Endodermal cell (in vitro differentiated cells): ENCODE data around the gene SRPX. TPM values are rescaled to one million over a fixed set of nuclear protein-coding genes. Genes with fewer than 3 reads are reported as not detected.
A peak's percentile ranks its signal among the peaks of the same experiment; 100 is the strongest.

ENCODE experiments used
- DNase-seq: peaks from one replicate; pipeline ENCODE4 v3.0.0-alpha.2; 2017
- H3K27ac ChIP-seq: 2 replicates; pipeline ENCODE4 v1.5.1; 2013; ENCODE audit warnings: mild to moderate bottlenecking, low read depth, low read length, moderate library complexity
- H3K27me3 ChIP-seq: 2 replicates; pipeline ENCODE4 v1.6.1; 2013; ENCODE audit warnings: mild to moderate bottlenecking, low read length, moderate library complexity; ENCODE audit not compliant: insufficient read depth, control insufficient read depth, poor library complexity, severe bottlenecking
- H3K36me3 ChIP-seq: 2 replicates; pipeline ENCODE4 v1.7.0; 2013; ENCODE audit warnings: mild to moderate bottlenecking, low read length, moderate library complexity; ENCODE audit not compliant: control insufficient read depth, insufficient read depth
- H3K4me1 ChIP-seq: one replicate; pipeline ENCODE4 v1.7.0; 2013; ENCODE audit warnings: low read length; ENCODE audit not compliant: control insufficient read depth, insufficient read depth
- H3K4me3 ChIP-seq: 2 replicates; pipeline ENCODE4 v1.5.1; 2013; ENCODE audit warnings: mild to moderate bottlenecking, low read length, moderate library complexity
- H3K9ac ChIP-seq: 2 replicates; pipeline ENCODE4 v1.6.1; 2013; ENCODE audit warnings: mild to moderate bottlenecking, low read length, moderate library complexity; ENCODE audit not compliant: poor library complexity, severe bottlenecking; ENCODE audit errors: extremely low read depth
- H3K9me3 ChIP-seq: 2 replicates; pipeline ENCODE4 v1.6.1; 2013; ENCODE audit warnings: mild to moderate bottlenecking, low read length, moderate library complexity; ENCODE audit not compliant: control insufficient read depth
- H3K27ac Mint-ChIP-seq: 2 replicates; pipeline ENCODE4 v1.8.0; 2020; ENCODE audit warnings: mixed read lengths
- H3K27me3 Mint-ChIP-seq: 2 replicates; pipeline ENCODE4 v1.8.0; 2021; ENCODE audit warnings: mild to moderate bottlenecking, mixed read lengths; ENCODE audit not compliant: insufficient read depth
- H3K36me3 Mint-ChIP-seq: 2 replicates; pipeline ENCODE4 v1.8.0; 2020; ENCODE audit warnings: low read depth, mixed read lengths
- H3K4me1 Mint-ChIP-seq: 2 replicates; pipeline ENCODE4 v1.8.0; 2020; ENCODE audit warnings: mixed read lengths
- H3K4me3 Mint-ChIP-seq: 2 replicates; pipeline ENCODE4 v1.8.0; 2020; ENCODE audit warnings: mild to moderate bottlenecking, moderate library complexity, mixed read lengths
- H3K9me3 Mint-ChIP-seq: 2 replicates; pipeline ENCODE4 v1.8.0; 2020; ENCODE audit warnings: mild to moderate bottlenecking, mixed read lengths
- CTCF ChIP-seq: fragments of 200-600 bp; sonication (generic); conservative IDR thresholded peaks from 2 replicates; pipeline ENCODE4 v1.5.0; 2021; ENCODE audit warnings: antibody characterized with exemption, mild to moderate bottlenecking
- WGBS, 2 experiments: methylation state at CpG; one replicate each; pipeline versions ENCODE4 v1.1.5 to v1.1.7; 2013; ENCODE audit warnings: missing lambda C conversion rate in 2 of 2, mixed read lengths in 1 of 2; ENCODE audit not compliant: insufficient coverage in 1 of 2, insufficient read length in 1 of 2; 5-methylcytosine and 5-hydroxymethylcytosine counted together
- total RNA-seq, 2 donors: library from RNA; stranded (reverse); fragmentation: NEBNext Ultra II Directional in 1 of 2; extraction: Animal tissue kit (Norgen Biotek cat#: 25700) in 1 of 2; gene quantifications; 2 replicates in 1 of 2; 3 replicates in 1 of 2; pipeline ENCODE4 v1.2.1, GENCODE V29; 2021

The SRPX gene
- total RNA-seq, 2 donors from 2014 or later, result 1.8 to 3.4 TPM

- Mint-ChIP-seq H3K4me1 (no peaks in the 10 kb centered on the region), H3K9me3 (peaks cover 38% of the 10 kb centered on the region), H3K36me3 (no peaks in the 10 kb centered on the region), H3K27ac (no peak overlapping the region), H3K4me3 (no peak overlapping the region), H3K27me3 (no peaks in the 10 kb centered on the region)
- 75 to 100% methylated on average over 1 to 2 of the region's 2 CpGs for WGBS, 2 experiments
- Histone ChIP-seq H3K4me1 (no peaks in the 10 kb centered on the region), H3K27ac (no peak overlapping the region), H3K9ac (no peak overlapping the region), H3K4me3 (no peak overlapping the region), H3K27me3 (no peaks in the 10 kb centered on the region), H3K36me3 (no peaks in the 10 kb centered on the region), H3K9me3 (no peaks in the 10 kb centered on the region)
- TF ChIP-seq CTCF, result no peak
- no peak for DNase-seq
Observed at GRCh38 chrX:38181357-38181756, 39.3 kb downstream of the SRPX start.

- H3K27me3 Mint-ChIP-seq, result no peaks in the 10 kb centered on the region
- H3K9me3 Mint-ChIP-seq, result peaks cover 43% of the 10 kb centered on the region
- Histone ChIP-seq H3K9ac (no peak overlapping the region), H3K9me3 (no peaks in the 10 kb centered on the region), H3K27me3 (no peaks in the 10 kb centered on the region), H3K27ac (no peak overlapping the region), H3K4me1 (no peaks in the 10 kb centered on the region), H3K36me3 (no peaks in the 10 kb centered on the region), H3K4me3 (no peak overlapping the region)
- 60 to 77% methylated on average over 1 to 2 of the region's 2 CpGs for WGBS, 2 experiments
- H3K36me3 Mint-ChIP-seq, result no peaks in the 10 kb centered on the region
- no peaks in the 10 kb centered on the region for H3K4me1 Mint-ChIP-seq
- no peak overlapping the region for H3K27ac Mint-ChIP-seq
- H3K4me3 Mint-ChIP-seq, result no peak overlapping the region
- DNase-seq, result no peak
- TF ChIP-seq CTCF, result no peak
Observed at GRCh38 chrX:38178396-38178795, 42.3 kb downstream of the SRPX start.

GRCh38 chrX:38175139-38175538, 45.5 kb downstream of the SRPX start:
- Histone ChIP-seq H3K9ac (no peak overlapping the region), H3K9me3 (no peaks in the 10 kb centered on the region), H3K36me3 (no peaks in the 10 kb centered on the region), H3K4me1 (no peaks in the 10 kb centered on the region), H3K27ac (no peak overlapping the region), H3K27me3 (no peaks in the 10 kb centered on the region), H3K4me3 (no peak overlapping the region)
- H3K4me3 Mint-ChIP-seq, result no peak overlapping the region
- no peaks in the 10 kb centered on the region for H3K36me3 Mint-ChIP-seq
- DNase-seq, result peak; percentile 75
- peaks cover 38% of the 10 kb centered on the region for H3K9me3 Mint-ChIP-seq
- H3K27me3 Mint-ChIP-seq, result no peaks in the 10 kb centered on the region
- TF ChIP-seq CTCF, result peak; percentile 76
- peaks cover 4% of the 10 kb centered on the region for H3K4me1 Mint-ChIP-seq
- WGBS, 2 experiments, result 26% methylated on average over 3 of the region's 3 CpGs; no CpG with 5 or more reads in 1 of the 2 experiments
- H3K27ac Mint-ChIP-seq, result no peak overlapping the region
